ENCODE measurements around the gene EHBP1.

EHBP1 gene

GRCh38 chr2:62797107-62797506 lies 91.6 kb downstream of the EHBP1 start:
- no peak overlapping the region for H2BK120ac ChIP-seq (ENCODE audit: low read depth, low read length)
- no peak overlapping the region for H2AFZ ChIP-seq (ENCODE audit: low read length)

GRCh38 chr2:62800618-62801017 lies 95.1 kb downstream of the EHBP1 start:
- Histone ChIP-seq H2BK15ac (ENCODE audit: low read length) (no peak overlapping the region), H2BK5ac (ENCODE audit: low read length) (no peak overlapping the region), H3K14ac (ENCODE audit: low read length) (no peak overlapping the region), H3K9ac (ENCODE audit: low read depth, low read length, poor library complexity) (no peak overlapping the region), H3K27ac (replicated peaks; ENCODE audit: low read length) (no peak overlapping the region), H2AFZ (ENCODE audit: low read length) (no peak overlapping the region), H4K91ac (ENCODE audit: low read depth, low read length, poor library complexity) (no peak overlapping the region), H3K18ac (ENCODE audit: low read length) (no peak overlapping the region), H3K36me3 (replicated peaks in 1 of 2; ENCODE audit: control insufficient read depth in 2 of 2, insufficient read depth in 2 of 2, low read length in 2 of 2) (no peaks in the 10 kb centered on the region), H3K9me3 (replicated peaks in 1 of 2; ENCODE audit: control insufficient read depth in 2 of 2, insufficient read depth in 1 of 2, low read depth in 1 of 2, low read length in 2 of 2) (peaks cover 2 to 4% of the 10 kb centered on the region in 2 donors), H3K23ac (ENCODE audit: low read depth, low read length, poor library complexity) (no peak overlapping the region), H2BK120ac (ENCODE audit: low read depth, low read length) (no peak overlapping the region), H3K27me3 (ENCODE audit: control insufficient read depth in 3 of 3, insufficient read depth in 3 of 3, low read depth in 1 of 3, low read length in 3 of 3) (no peaks in the 10 kb centered on the region), H3K4ac (ENCODE audit: low read length) (no peak overlapping the region), H2BK12ac (ENCODE audit: low read length) (no peak overlapping the region), H4K8ac (ENCODE audit: low read depth, low read length) (no peak overlapping the region), H2AK5ac (ENCODE audit: low read depth, low read length) (no peak overlapping the region), H3K4me2 (ENCODE audit: insufficient read depth, low read length, poor library complexity, severe bottlenecking) (no peak overlapping the region), H3K79me1 (ENCODE audit: low read depth, low read length) (no peaks in the 10 kb centered on the region), H3K4me1 (ENCODE audit: control insufficient read depth in 2 of 2, insufficient read depth in 1 of 2, low read depth in 1 of 2, low read length in 2 of 2) (no peaks in the 10 kb centered on the region), H3K4me3 (ENCODE audit: low read length in 2 of 2) (no peak overlapping the region)
- DNase-seq (ENCODE audit: low spot score): no peak

More at GRCh38 chr2:62797107-62797506, 91.6 kb downstream of the EHBP1 start:
- no peak for DNase-seq (ENCODE audit: low spot score)
- H2BK12ac ChIP-seq (ENCODE audit: low read length): no peak overlapping the region
- no peaks in the 10 kb centered on the region for H3K36me3 ChIP-seq (replicated peaks in 1 of 2; ENCODE audit: control insufficient read depth in 2 of 2, insufficient read depth in 2 of 2, low read length in 2 of 2)
- no peak overlapping the region for H2AK5ac ChIP-seq (ENCODE audit: low read depth, low read length)
- no peak overlapping the region for H3K27ac ChIP-seq (replicated peaks; ENCODE audit: low read length)
- no peak overlapping the region for H3K4ac ChIP-seq (ENCODE audit: low read length)
- H3K14ac ChIP-seq (ENCODE audit: low read length): no peak overlapping the region
- no peak overlapping the region for H2BK5ac ChIP-seq (ENCODE audit: low read length)
- no peaks in the 10 kb centered on the region for H3K79me1 ChIP-seq (ENCODE audit: low read depth, low read length)
- no peak overlapping the region for H3K9ac ChIP-seq (ENCODE audit: low read depth, low read length, poor library complexity)
- peaks cover 0 to 2% of the 10 kb centered on the region in 2 donors for H3K4me1 ChIP-seq (ENCODE audit: control insufficient read depth in 2 of 2, insufficient read depth in 1 of 2, low read depth in 1 of 2, low read length in 2 of 2)
- H3K18ac ChIP-seq (ENCODE audit: low read length): no peak overlapping the region
- H4K8ac ChIP-seq (ENCODE audit: low read depth, low read length): no peak overlapping the region
- no CpG with 5 or more reads among the region's 2 CpGs for WGBS, 2 donors (ENCODE audit: extremely low coverage in 2 of 2, insufficient read length in 2 of 2, insufficient replicate concordance in 1 of 2)
- no peaks in the 10 kb centered on the region for H3K9me3 ChIP-seq (replicated peaks in 1 of 2; ENCODE audit: control insufficient read depth in 2 of 2, insufficient read depth in 1 of 2, low read depth in 1 of 2, low read length in 2 of 2)
- no peaks in the 10 kb centered on the region for H3K27me3 ChIP-seq (ENCODE audit: control insufficient read depth in 3 of 3, insufficient read depth in 3 of 3, low read depth in 1 of 3, low read length in 3 of 3)
- H3K4me2 ChIP-seq (ENCODE audit: insufficient read depth, low read length, poor library complexity, severe bottlenecking): no peak overlapping the region
- H4K91ac ChIP-seq (ENCODE audit: low read depth, low read length, poor library complexity): no peak overlapping the region
- H3K23ac ChIP-seq (ENCODE audit: low read depth, low read length, poor library complexity): no peak overlapping the region
- no peak overlapping the region for H2BK15ac ChIP-seq (ENCODE audit: low read length)
- H3K4me3 ChIP-seq (ENCODE audit: low read length in 2 of 2): no peak overlapping the region

- no peak overlapping the region for H3K4me3 ChIP-seq (ENCODE audit: low read length in 2 of 2)
- no peak overlapping the region for H3K23ac ChIP-seq (ENCODE audit: low read depth, low read length, poor library complexity)
Measured at GRCh38 chr2:62801110-62801509, 95.6 kb downstream of the EHBP1 start.

GRCh38 chr2:62801814-62802523 lies 96.5 kb downstream of the EHBP1 start:
- no peak overlapping the region for H3K4me2 ChIP-seq (ENCODE audit: insufficient read depth, low read length, poor library complexity, severe bottlenecking)
- H2BK12ac ChIP-seq (ENCODE audit: low read length): no peak overlapping the region
- no peak overlapping the region for H3K27ac ChIP-seq (replicated peaks; ENCODE audit: low read length)
- H2BK120ac ChIP-seq (ENCODE audit: low read depth, low read length): no peak overlapping the region
- H2AFZ ChIP-seq (ENCODE audit: low read length): no peak overlapping the region
- peaks cover 4 to 5% of the 10 kb centered on the region in 2 donors for H3K36me3 ChIP-seq (replicated peaks in 1 of 2; ENCODE audit: control insufficient read depth in 2 of 2, insufficient read depth in 2 of 2, low read length in 2 of 2)
- H2AK5ac ChIP-seq (ENCODE audit: low read depth, low read length): no peak overlapping the region
- H3K4me1 ChIP-seq (ENCODE audit: control insufficient read depth in 2 of 2, insufficient read depth in 1 of 2, low read depth in 1 of 2, low read length in 2 of 2): no peaks in the 10 kb centered on the region
- no peak overlapping the region for H3K14ac ChIP-seq (ENCODE audit: low read length)
- no peak overlapping the region for H3K18ac ChIP-seq (ENCODE audit: low read length)
- no peak overlapping the region for H3K4me3 ChIP-seq (ENCODE audit: low read length in 2 of 2)
- no peak overlapping the region for H3K4ac ChIP-seq (ENCODE audit: low read length)
- peaks cover 2 to 16% of the 10 kb centered on the region in 2 donors for H3K9me3 ChIP-seq (replicated peaks in 1 of 2; ENCODE audit: control insufficient read depth in 2 of 2, insufficient read depth in 1 of 2, low read depth in 1 of 2, low read length in 2 of 2)
- H2BK15ac ChIP-seq (ENCODE audit: low read length): no peak overlapping the region
- H3K9ac ChIP-seq (ENCODE audit: low read depth, low read length, poor library complexity): no peak overlapping the region
- WGBS, 2 donors (ENCODE audit: extremely low coverage in 2 of 2, insufficient read length in 2 of 2, insufficient replicate concordance in 1 of 2): no CpG with 5 or more reads among the region's 4 CpGs
- H3K79me1 ChIP-seq (ENCODE audit: low read depth, low read length): no peaks in the 10 kb centered on the region
- H2BK5ac ChIP-seq (ENCODE audit: low read length): no peak overlapping the region
- H4K91ac ChIP-seq (ENCODE audit: low read depth, low read length, poor library complexity): no peak overlapping the region
- DNase-seq (ENCODE audit: low spot score): no peak
- no peaks in the 10 kb centered on the region for H3K27me3 ChIP-seq (ENCODE audit: control insufficient read depth in 3 of 3, insufficient read depth in 3 of 3, low read depth in 1 of 3, low read length in 3 of 3)
- no peak overlapping the region for H3K23ac ChIP-seq (ENCODE audit: low read depth, low read length, poor library complexity)
- H4K8ac ChIP-seq (ENCODE audit: low read depth, low read length): no peak overlapping the region

More at GRCh38 chr2:62801110-62801509, 95.6 kb downstream of the EHBP1 start:
- no peaks in the 10 kb centered on the region for H3K79me1 ChIP-seq (ENCODE audit: low read depth, low read length)
- no peak overlapping the region for H3K9ac ChIP-seq (ENCODE audit: low read depth, low read length, poor library complexity)
- no peak overlapping the region for H4K8ac ChIP-seq (ENCODE audit: low read depth, low read length)
- H3K36me3 ChIP-seq (replicated peaks in 1 of 2; ENCODE audit: control insufficient read depth in 2 of 2, insufficient read depth in 2 of 2, low read length in 2 of 2): peaks cover 0 to under 1% of the 10 kb centered on the region in 2 donors
- no peak overlapping the region for H3K18ac ChIP-seq (ENCODE audit: low read length)
- no peak overlapping the region for H3K4me2 ChIP-seq (ENCODE audit: insufficient read depth, low read length, poor library complexity, severe bottlenecking)
- no peaks in the 10 kb centered on the region for H3K27me3 ChIP-seq (ENCODE audit: control insufficient read depth in 3 of 3, insufficient read depth in 3 of 3, low read depth in 1 of 3, low read length in 3 of 3)
- no peak overlapping the region for H3K4ac ChIP-seq (ENCODE audit: low read length)
- no peaks in the 10 kb centered on the region for H3K4me1 ChIP-seq (ENCODE audit: control insufficient read depth in 2 of 2, insufficient read depth in 1 of 2, low read depth in 1 of 2, low read length in 2 of 2)
- H3K14ac ChIP-seq (ENCODE audit: low read length): no peak overlapping the region
- no peak overlapping the region for H2BK12ac ChIP-seq (ENCODE audit: low read length)
- DNase-seq (ENCODE audit: low spot score): no peak
- no peak overlapping the region for H2BK120ac ChIP-seq (ENCODE audit: low read depth, low read length)
- no peak overlapping the region for H2AFZ ChIP-seq (ENCODE audit: low read length)
- no peak overlapping the region for H3K27ac ChIP-seq (replicated peaks; ENCODE audit: low read length)
- no peak overlapping the region for H2BK15ac ChIP-seq (ENCODE audit: low read length)
- H2AK5ac ChIP-seq (ENCODE audit: low read depth, low read length): no peak overlapping the region
- H2BK5ac ChIP-seq (ENCODE audit: low read length): no peak overlapping the region
- peaks cover 2 to 9% of the 10 kb centered on the region in 2 donors for H3K9me3 ChIP-seq (replicated peaks in 1 of 2; ENCODE audit: control insufficient read depth in 2 of 2, insufficient read depth in 1 of 2, low read depth in 1 of 2, low read length in 2 of 2)
- H4K91ac ChIP-seq (ENCODE audit: low read depth, low read length, poor library complexity): no peak overlapping the region
- no CpG with 5 or more reads among the region's 4 CpGs for WGBS, 2 donors (ENCODE audit: extremely low coverage in 2 of 2, insufficient read length in 2 of 2, insufficient replicate concordance in 1 of 2)
